ENCODE data around the gene AKIP1. TPM values are rescaled to one million over a fixed set of nuclear protein-coding genes. Genes with fewer than 3 reads are reported as not detected.
"Not testable (repeated sequence)": the region's sequence is repeated elsewhere in the genome, so short reads cannot be mapped to it uniquely, and the experiment has no call there.

The AKIP1 gene
- total RNA-seq, 1 donor from 2014 or later: 36.9 TPM

DNA sequence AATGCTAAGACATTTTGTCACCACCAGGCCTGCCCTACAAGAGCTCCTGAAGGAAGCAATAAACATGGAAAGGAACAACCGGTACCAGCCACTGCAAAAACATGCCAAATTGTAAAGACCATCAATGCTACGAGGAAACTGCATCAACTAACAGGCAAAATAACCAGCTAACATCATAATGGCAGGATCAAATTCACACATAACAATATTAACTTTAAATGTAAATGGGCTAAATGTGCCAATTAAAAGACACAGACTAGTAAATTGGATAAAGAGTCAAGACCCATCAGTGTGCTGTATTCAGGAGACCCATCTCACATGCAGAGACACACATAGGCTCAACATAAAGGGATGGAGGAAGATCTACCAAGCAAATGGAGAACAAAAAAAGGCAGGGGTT lies 19.8 kb upstream of the AKIP1 start:
- H3K36me3 Mint-ChIP-seq (ENCODE audit: low read depth); intact Hi-C loops (cut with micrococcal nuclease); H3K4me1 Mint-ChIP-seq (ENCODE audit: low read depth); DNase-seq (ENCODE audit: low spot score); H3K27ac Mint-ChIP-seq; H3K27me3 Mint-ChIP-seq (ENCODE audit: insufficient read depth); H3K4me3 Mint-ChIP-seq: not testable (repeated sequence)
- peaks cover 11% of the 10 kb centered on the region for H3K9me3 Mint-ChIP-seq

GRCh38 chr11:8899119-8899753 lies 11.8 kb upstream of the AKIP1 start:
- intact Hi-C loops (cut with micrococcal nuclease): no loop called here
- H3K4me1 Mint-ChIP-seq (ENCODE audit: low read depth): no peaks in the 10 kb centered on the region
- peaks cover 28% of the 10 kb centered on the region for H3K9me3 Mint-ChIP-seq
- H3K36me3 Mint-ChIP-seq (ENCODE audit: low read depth): peaks cover 3% of the 10 kb centered on the region
- H3K27ac Mint-ChIP-seq: no peak overlapping the region
- DNase-seq (ENCODE audit: low spot score): no peak
- H3K27me3 Mint-ChIP-seq (ENCODE audit: insufficient read depth): peaks cover 8% of the 10 kb centered on the region
- no peak overlapping the region for H3K4me3 Mint-ChIP-seq

DNA sequence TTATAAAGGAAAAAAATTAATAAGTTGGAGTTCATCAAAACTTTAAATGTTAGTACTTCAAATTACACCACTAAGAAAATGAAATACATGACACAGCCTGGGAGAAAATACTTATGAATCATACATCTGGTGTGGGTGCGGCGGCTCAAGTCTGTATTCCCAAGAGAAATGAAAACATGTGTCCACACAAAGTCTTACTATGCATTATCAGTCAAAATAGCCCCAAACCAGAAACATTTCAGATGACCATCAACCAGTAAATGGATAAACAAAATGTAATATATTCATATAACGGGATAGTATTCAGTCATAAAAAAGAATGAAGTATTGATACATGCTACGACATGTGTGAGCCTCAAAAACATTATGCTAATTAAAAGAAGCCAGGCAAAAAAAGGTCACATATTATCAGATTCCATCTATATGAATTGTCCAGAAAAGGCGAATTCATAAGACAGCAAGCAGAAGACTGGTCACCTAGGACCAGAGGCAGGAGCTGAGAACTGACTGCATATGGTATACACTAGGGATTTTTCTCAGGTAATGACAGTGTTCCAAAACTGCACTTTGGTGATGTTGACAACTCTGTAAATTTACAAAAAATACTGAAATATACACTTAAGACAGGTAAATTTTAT lies 5.3 kb upstream of the AKIP1 start:
- Mint-ChIP-seq H3K27me3 (ENCODE audit: insufficient read depth) (peaks cover 24% of the 10 kb centered on the region), H3K4me3 (no peak overlapping the region), H3K9me3 (peaks cover 12% of the 10 kb centered on the region), H3K27ac (no peak overlapping the region), H3K36me3 (ENCODE audit: low read depth) (peaks cover 2% of the 10 kb centered on the region), H3K4me1 (ENCODE audit: low read depth) (peaks cover 20% of the 10 kb centered on the region)
- DNase-seq (ENCODE audit: low spot score): no peak
- intact Hi-C loops (cut with micrococcal nuclease): no loop called here

- no peak overlapping the region for H3K4me3 Mint-ChIP-seq
- H3K27ac Mint-ChIP-seq: no peak overlapping the region
- H3K4me1 Mint-ChIP-seq (ENCODE audit: low read depth): peaks cover 22% of the 10 kb centered on the region
- no peak for DNase-seq (ENCODE audit: low spot score)
- peaks cover 20% of the 10 kb centered on the region for H3K27me3 Mint-ChIP-seq (ENCODE audit: insufficient read depth)
- H3K36me3 Mint-ChIP-seq (ENCODE audit: low read depth): peaks cover 4% of the 10 kb centered on the region
- intact Hi-C loops (cut with micrococcal nuclease): no loop called here
- peaks cover 5% of the 10 kb centered on the region for H3K9me3 Mint-ChIP-seq
These were observed 3.9 kb upstream of the AKIP1 start for GRCh38 chr11:8907116-8907515.

DNA sequence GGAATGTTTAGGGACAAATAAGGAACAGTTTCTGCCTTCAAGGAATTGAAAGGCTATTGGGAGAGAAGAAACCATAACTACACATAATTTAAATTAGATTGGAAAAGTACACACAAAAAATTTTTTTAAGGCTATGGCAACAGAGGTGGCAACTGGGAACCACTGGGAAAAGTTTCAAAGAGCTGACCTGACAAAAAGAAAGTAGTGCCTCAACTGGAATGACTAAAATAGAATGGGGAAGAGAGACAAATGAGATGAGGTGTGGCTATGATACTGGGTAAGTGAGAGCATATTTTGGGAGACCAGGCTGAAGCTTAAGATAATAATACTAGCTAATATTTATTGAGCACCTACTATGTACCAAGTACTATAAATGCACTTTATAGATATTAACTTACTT lies 2.9 kb upstream of the AKIP1 start:
- DNase-seq (ENCODE audit: low spot score): no peak
- no peak overlapping the region for H3K4me3 Mint-ChIP-seq
- H3K36me3 Mint-ChIP-seq (ENCODE audit: low read depth): peaks cover 2% of the 10 kb centered on the region
- H3K27ac Mint-ChIP-seq: no peak overlapping the region
- H3K27me3 Mint-ChIP-seq (ENCODE audit: insufficient read depth): peaks cover 20% of the 10 kb centered on the region
- H3K9me3 Mint-ChIP-seq: no peaks in the 10 kb centered on the region
- intact Hi-C loops (cut with micrococcal nuclease): no loop called here
- H3K4me1 Mint-ChIP-seq (ENCODE audit: low read depth): peaks cover 26% of the 10 kb centered on the region

DNA sequence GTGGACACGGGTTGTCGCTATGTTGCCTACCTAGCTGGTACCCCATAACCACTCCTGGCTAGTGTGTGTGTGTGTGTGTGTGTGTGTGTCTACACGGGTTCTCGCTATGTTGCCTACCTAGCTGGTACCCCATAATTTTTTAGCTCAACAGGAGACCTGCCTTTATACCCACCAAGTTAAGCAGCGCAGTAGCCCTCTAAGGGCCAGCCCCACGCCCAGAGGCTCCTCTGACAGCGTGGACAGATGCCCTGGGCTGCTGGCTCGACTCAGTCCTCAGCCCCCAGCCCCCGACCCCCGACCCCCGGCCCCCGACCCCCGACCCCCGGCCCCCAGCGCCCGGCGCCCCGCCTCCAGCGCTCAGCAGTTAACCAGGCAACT lies 351 bp upstream of the AKIP1 start:
- Mint-ChIP-seq H3K4me3 (peak overlapping the region; percentile 85), H3K9me3 (no peaks in the 10 kb centered on the region), H3K27me3 (ENCODE audit: insufficient read depth) (peaks cover 12% of the 10 kb centered on the region), H3K27ac (no peak overlapping the region), H3K36me3 (ENCODE audit: low read depth) (peaks cover 8% of the 10 kb centered on the region), H3K4me1 (ENCODE audit: low read depth) (peaks cover 45% of the 10 kb centered on the region)
- intact Hi-C loops (cut with micrococcal nuclease): loop anchor here (1.0 to 10.0 kb wide), 6 partner anchors 54 to 1394 kb away; partner anchors contain the start of genes ADM, IPO7, TMEM9B and ZNF143
- no peak for DNase-seq (ENCODE audit: low spot score)

DNA sequence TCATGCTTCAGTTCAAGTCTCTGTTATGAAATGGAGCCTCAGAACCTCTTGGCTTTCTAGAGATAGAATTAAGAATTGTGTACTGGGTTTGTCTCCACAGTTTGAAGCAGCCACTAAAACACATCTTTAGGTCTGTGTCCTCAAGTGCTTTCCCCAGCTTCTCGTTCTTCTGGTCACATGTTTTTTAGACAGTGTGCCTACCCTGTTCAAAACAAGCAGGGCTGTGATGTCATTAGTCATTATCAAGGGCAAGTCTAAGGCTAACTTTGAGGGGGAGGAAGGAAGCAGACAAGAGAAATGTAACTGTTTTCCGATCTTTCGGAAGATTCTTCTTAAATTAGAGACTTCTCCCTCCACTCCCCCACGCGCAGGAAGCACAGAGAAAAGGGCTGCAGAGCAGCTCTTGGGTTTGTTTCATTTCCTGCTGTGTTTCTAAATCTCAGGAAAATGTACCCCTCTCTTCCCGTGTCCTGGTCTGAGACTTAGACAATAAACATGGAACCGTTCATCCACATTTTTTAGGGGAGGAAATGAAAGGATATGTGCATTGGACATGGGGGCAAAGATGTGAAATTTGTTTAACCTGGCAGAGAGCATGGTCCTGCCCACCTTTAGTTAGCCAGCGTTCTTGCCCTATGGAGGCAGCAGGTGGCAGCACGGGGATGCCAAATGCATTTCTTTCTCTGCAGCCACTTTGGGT lies 3.1 kb downstream of the AKIP1 start:
- H3K9me3 Mint-ChIP-seq: no peaks in the 10 kb centered on the region

GRCh38 chr11:8914661-8915018 lies 3.7 kb downstream of the AKIP1 start:
- Mint-ChIP-seq H3K36me3 (ENCODE audit: low read depth) (peaks cover 24% of the 10 kb centered on the region), H3K27ac (peak overlapping the region; percentile 15), H3K4me3 (peak overlapping the region; percentile 63), H3K9me3 (no peaks in the 10 kb centered on the region), H3K4me1 (ENCODE audit: low read depth) (peaks cover 34% of the 10 kb centered on the region), H3K27me3 (ENCODE audit: insufficient read depth) (peaks cover 6% of the 10 kb centered on the region)
- no peak for DNase-seq (ENCODE audit: low spot score)
- intact Hi-C loops (cut with micrococcal nuclease): loop anchor here (1.0 to 10.0 kb wide), 6 partner anchors 45 to 1390 kb away; partner anchors contain the start of gene ADM

More for the DNA sequence above, 3.1 kb downstream of the AKIP1 start:
- DNase-seq (ENCODE audit: low spot score): peak; percentile 10
- intact Hi-C loops (cut with micrococcal nuclease): loop anchor here (1.0 to 10.0 kb wide), 6 partner anchors 45 to 1391 kb away; partner anchors contain the start of gene ADM
- peaks cover 8% of the 10 kb centered on the region for H3K27me3 Mint-ChIP-seq (ENCODE audit: insufficient read depth)
- peaks cover 24% of the 10 kb centered on the region for H3K36me3 Mint-ChIP-seq (ENCODE audit: low read depth)
- H3K4me3 Mint-ChIP-seq: peak overlapping the region; percentile 63
- peak overlapping the region; percentile 68 for H3K27ac Mint-ChIP-seq
- H3K4me1 Mint-ChIP-seq (ENCODE audit: low read depth): peaks cover 36% of the 10 kb centered on the region

- peaks cover 21% of the 10 kb centered on the region for H3K4me1 Mint-ChIP-seq (ENCODE audit: low read depth)
- H3K27me3 Mint-ChIP-seq (ENCODE audit: insufficient read depth): no peaks in the 10 kb centered on the region
- H3K4me3 Mint-ChIP-seq: no peak overlapping the region
- intact Hi-C loops (cut with micrococcal nuclease): loop anchor here (10.0 kb wide), 1 partner anchor 1388 kb away; the partner anchor contains the start of gene ADM
- DNase-seq (ENCODE audit: low spot score): no peak
- H3K27ac Mint-ChIP-seq: no peak overlapping the region
- peaks cover 23% of the 10 kb centered on the region for H3K36me3 Mint-ChIP-seq (ENCODE audit: low read depth)
- no peaks in the 10 kb centered on the region for H3K9me3 Mint-ChIP-seq
These were observed 6.3 kb downstream of the AKIP1 start for GRCh38 chr11:8917157-8917825.

DNA sequence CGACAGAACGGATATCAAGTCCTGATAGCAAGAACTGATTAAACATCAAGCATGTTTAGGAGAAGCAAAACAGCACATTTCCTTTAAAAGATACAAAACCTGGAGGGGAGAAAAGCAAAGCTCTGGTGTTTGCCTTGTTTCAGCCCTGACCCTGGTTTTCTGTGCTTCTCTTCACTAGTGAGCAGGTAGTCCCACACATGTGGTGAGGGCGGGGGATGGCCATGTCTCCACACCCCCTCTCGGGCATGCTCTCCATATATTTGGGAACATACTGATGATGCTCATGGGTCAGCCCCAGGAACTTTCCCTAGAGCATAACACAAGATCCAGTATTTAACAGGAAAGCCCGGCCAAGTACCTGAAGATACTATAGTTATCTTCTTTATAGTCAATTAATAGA lies 11.7 kb downstream of the AKIP1 start:
- Mint-ChIP-seq H3K9me3 (no peaks in the 10 kb centered on the region), H3K27me3 (ENCODE audit: insufficient read depth) (no peaks in the 10 kb centered on the region), H3K36me3 (ENCODE audit: low read depth) (peaks cover 15% of the 10 kb centered on the region), H3K27ac (no peak overlapping the region), H3K4me1 (ENCODE audit: low read depth) (no peaks in the 10 kb centered on the region), H3K4me3 (no peak overlapping the region)
- intact Hi-C loops (cut with micrococcal nuclease): no loop called here
- DNase-seq (ENCODE audit: low spot score): no peak

GRCh38 chr11:8925711-8926110 lies 14.7 kb downstream of the AKIP1 start:
- no peak for DNase-seq (ENCODE audit: low spot score)
- no peaks in the 10 kb centered on the region for H3K4me1 Mint-ChIP-seq (ENCODE audit: low read depth)
- no peak overlapping the region for H3K4me3 Mint-ChIP-seq
- intact Hi-C loops (cut with micrococcal nuclease): no loop called here
- H3K9me3 Mint-ChIP-seq: no peaks in the 10 kb centered on the region
- no peaks in the 10 kb centered on the region for H3K27me3 Mint-ChIP-seq (ENCODE audit: insufficient read depth)
- no peak overlapping the region for H3K27ac Mint-ChIP-seq
- peaks cover 3% of the 10 kb centered on the region for H3K36me3 Mint-ChIP-seq (ENCODE audit: low read depth)

DNA sequence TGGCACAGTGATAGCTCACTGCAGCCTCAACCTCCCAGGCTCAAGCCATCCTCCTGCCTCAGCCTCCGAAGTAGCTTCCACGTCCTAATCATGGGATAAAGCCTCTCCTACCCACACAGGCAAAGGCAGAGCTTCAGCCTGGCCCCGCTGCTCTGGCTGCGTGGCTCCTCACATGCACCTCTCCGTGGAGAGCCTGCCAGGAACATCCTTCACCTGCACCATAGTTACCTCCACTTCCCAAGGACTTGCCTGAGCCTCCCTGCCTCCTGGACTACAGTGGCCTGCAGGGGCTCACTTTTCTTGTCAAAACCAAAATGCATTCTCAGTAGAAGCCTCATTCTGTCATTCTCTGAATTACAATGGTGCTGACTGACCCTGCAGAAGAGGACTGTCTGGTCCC lies 15.2 kb downstream of the AKIP1 start:
- H3K36me3 Mint-ChIP-seq (ENCODE audit: low read depth): peaks cover 3% of the 10 kb centered on the region
- H3K4me1 Mint-ChIP-seq (ENCODE audit: low read depth): no peaks in the 10 kb centered on the region
- H3K27me3 Mint-ChIP-seq (ENCODE audit: insufficient read depth): no peaks in the 10 kb centered on the region
- no peak overlapping the region for H3K27ac Mint-ChIP-seq
- no peak for DNase-seq (ENCODE audit: low spot score)
- H3K4me3 Mint-ChIP-seq: no peak overlapping the region
- H3K9me3 Mint-ChIP-seq: no peaks in the 10 kb centered on the region
- intact Hi-C loops (cut with micrococcal nuclease): no loop called here

DNA sequence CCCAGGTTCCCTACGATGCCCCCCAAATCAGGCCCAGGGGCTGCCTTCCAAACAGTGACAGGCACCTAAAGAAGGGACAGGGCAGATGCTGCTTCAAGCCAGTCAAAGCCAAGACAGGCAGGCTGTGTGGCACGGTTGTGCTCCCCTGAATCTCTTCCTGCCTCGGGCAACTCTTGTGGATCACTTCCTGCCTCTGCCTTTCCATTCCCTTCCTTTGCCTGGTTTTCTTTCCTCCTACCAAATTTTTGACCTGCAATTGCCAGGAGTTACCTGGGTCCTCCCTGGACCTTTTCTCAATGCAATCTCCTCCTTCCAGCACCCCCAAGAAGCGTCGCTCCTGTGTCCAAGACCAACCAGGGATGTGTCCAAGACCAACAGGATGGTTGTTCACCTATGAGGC lies 16.2 kb downstream of the AKIP1 start:
- H3K36me3 Mint-ChIP-seq (ENCODE audit: low read depth): peaks cover 3% of the 10 kb centered on the region
- H3K4me3 Mint-ChIP-seq: no peak overlapping the region
- intact Hi-C loops (cut with micrococcal nuclease): no loop called here
- no peak overlapping the region for H3K27ac Mint-ChIP-seq
- H3K27me3 Mint-ChIP-seq (ENCODE audit: insufficient read depth): no peaks in the 10 kb centered on the region
- H3K9me3 Mint-ChIP-seq: no peaks in the 10 kb centered on the region
- DNase-seq (ENCODE audit: low spot score): no peak
- no peaks in the 10 kb centered on the region for H3K4me1 Mint-ChIP-seq (ENCODE audit: low read depth)

Measured in activated T-helper 1 cell treated with anti-CD3 and anti-CD28 coated beads, Interleukin-12 subunit alpha, Interleukin-12 subunit beta, Interleukin-2, Interleukin-4 antibody, amounts not matched to agents 30 ng/mL and 10 ng/mL and 1 ng/mL, durations not matched to agents 14 hours and 24 hours and 36 hours (primary cell).